HG03066 (cell line): Measurements from ENCODE around the gene SBF2.

Experiments used
- ATAC-seq: cut with Tn5 transposase; IDR thresholded peaks from one replicate; pipeline ENCODE4 v1.9.1; 2021; ENCODE audit warnings: low read depth; ENCODE audit not compliant: unreplicated experiment

SBF2 gene

GRCh38 chr11:10302744-10303557 is 8.9 kb upstream of the SBF2 start:
- no peak for ATAC-seq

DNA sequence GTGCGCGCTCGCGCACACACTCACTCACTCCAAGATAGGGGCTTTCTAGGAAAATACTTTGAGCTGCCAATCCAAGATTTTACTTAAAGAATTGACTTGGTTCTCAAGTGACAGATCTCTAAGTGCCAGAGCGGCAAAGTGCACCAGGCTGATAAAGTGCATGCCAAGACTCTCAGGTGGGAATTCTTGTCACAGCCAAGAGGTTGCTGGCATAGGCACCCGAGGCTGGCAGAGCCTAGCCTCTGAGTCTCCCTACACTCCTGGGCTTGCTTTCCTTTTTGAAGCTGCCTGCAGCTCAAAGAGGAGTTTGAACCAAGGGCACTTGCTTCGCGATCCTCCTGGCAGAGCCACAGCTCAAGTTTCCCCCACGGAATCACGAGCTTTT is 8.3 kb upstream of the SBF2 start:
- no peak for ATAC-seq

DNA sequence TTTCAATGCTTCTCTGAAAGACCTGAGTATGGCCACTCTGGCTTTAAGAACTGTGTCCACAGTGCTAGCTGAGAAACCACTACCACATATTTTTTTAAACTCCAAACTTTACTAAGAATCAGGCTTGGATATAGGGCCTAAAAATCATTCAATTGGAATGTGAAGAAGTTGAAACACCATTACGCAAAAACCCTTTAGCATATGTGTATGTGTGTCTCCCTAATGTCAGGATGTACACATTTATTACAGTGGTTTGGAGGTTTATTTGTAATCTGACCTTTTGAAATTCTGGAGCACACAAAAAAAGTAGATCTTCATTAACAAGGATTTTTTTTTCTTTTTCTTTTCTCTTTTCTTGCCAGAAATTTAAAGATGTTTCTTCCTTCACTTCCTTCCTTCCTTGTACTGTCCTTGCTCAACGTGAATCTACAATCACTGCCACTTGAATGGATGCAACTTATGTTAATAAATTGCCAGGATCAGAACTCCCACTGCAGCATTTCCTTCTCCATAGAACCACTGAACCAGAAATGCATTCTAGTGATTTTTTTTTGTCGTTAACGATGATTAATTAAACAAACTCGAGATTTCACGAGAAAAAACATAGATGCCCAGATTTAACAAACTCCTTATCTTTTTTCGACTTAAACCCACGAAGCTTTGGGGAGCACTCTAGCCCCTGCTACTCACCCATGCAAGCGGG is 7.8 kb upstream of the SBF2 start:
- no peak for ATAC-seq

GRCh38 chr11:10298342-10298741 is 4.3 kb upstream of the SBF2 start:
- peak; percentile 88 for ATAC-seq

- ATAC-seq, result no peak
Observed at GRCh38 chr11:10295064-10295901, 1.3 kb upstream of the SBF2 start.

GRCh38 chr11:10294290-10294953 is 403 bp upstream of the SBF2 start:
- no peak for ATAC-seq

DNA sequence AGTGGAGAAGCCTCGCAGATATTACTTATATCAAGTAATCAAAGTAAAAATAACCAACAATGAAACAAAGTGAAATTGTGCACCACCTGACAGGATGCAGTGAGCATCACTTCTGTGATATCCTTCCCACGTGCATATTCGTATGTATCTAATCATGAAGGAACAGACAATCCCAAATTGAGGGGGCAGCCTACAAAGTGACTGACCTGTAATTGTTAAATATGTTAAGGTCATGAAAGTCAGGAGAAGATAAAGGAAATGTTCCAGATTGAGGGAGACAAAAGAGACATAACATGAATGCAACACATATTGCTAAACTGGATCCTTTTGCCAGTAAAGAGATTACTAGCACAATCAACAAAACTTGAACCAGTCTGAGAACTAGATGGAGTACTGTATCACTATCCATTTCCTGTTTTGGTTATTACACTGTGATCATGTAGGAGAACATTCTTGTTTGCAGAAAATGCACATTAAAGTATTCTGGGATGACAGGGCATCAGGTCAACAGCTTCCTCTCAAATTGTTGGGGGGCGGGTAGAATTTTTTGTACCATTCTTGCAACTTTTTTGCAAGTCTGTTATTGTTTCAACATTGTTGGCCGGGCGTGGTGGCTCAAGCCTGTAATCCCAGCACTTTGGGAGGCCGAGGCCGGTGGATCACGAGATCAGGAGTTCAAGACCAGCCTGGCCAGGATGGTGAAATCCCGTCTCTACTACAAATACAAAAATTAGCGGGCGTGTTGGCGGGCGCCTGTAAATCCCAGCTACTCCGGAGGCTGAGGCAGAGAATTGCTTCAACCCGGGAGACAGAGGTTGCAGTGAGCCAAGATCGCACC is 2.0 kb downstream of the SBF2 start:
- no peak for ATAC-seq

GRCh38 chr11:10289765-10290380 is 4.1 kb downstream of the SBF2 start:
- no peak for ATAC-seq

DNA sequence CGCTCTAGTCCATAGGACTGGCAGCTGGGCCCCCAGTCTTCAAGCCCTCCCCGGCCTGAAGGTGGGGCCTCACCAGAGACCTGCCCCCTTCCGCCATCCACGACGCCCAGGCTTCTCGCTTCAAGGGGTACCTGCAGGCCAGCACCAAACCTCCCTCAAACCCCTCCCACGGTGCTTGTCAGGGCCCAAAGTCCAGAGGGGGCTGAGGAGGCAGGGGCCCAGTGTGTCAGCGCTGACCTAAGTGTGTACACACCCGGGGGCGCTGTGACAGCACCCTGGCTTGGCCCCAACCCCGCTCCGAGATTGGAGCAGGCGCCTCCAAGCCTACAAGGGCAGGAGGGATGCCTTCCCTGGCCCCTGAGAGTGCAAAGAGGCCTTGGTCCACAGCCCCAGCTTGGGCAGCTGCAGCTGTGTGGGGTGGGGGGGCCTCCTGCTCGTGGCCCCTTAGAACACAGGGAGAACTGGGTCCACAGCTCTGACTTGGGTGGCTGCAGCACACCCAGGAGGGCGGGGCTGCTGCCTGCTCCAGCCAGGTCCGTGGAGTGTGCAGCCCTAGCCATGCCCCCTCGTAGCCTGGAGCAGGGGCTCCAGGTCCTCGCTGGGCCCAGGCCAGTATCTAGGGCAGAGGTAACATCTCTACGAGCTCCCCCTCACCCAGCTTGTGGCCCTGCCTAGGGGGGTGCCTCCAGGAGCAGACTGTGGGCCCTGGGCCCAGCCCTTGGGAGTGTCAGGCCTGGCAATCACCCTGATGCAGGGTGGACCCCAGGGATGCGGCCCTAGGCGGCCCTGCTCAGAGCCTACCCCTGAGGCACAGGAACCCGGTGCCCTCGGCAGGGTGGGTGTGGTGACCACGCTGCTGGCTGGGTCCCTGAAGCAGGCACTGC is 4.9 kb downstream of the SBF2 start:
- no peak for ATAC-seq

GRCh38 chr11:10287766-10288715 is 6.0 kb downstream of the SBF2 start:
- no peak for ATAC-seq

- no peak for ATAC-seq
Observed at GRCh38 chr11:10287140-10287539, 6.9 kb downstream of the SBF2 start.

DNA sequence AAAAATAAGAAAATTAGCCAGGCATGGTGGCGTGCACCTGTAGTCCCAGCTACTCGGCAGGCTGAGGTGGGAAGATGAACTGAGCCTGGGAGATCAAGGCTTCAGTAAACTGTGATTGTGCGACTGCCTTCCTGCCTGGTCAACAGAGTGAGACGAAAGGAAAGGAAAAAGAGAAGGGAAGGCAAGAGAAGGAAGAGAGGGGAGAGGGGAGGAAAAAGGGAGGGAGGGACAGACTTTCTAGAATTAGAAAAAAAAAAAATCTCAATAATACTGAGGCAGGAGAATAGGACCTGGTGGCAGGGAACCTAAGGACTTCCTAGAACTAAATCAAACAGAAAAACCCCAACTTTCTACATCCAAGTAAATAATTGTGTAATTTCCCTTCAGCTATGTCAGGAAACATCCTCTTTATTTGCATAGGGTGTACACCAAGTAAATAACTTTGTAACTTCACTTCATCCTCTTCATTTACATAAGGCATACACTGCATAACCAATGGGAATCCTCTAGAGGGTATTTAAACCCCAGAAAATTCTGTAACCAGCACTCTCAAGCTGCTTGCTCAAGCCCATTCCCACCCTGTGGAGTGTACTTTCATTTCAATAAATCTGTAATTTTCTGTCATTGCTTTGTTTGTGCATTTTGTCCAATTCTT is 8.7 kb downstream of the SBF2 start:
- ATAC-seq, result no peak

- no peak for ATAC-seq
Observed at GRCh38 chr11:10283991-10284390, 10.0 kb downstream of the SBF2 start.

DNA sequence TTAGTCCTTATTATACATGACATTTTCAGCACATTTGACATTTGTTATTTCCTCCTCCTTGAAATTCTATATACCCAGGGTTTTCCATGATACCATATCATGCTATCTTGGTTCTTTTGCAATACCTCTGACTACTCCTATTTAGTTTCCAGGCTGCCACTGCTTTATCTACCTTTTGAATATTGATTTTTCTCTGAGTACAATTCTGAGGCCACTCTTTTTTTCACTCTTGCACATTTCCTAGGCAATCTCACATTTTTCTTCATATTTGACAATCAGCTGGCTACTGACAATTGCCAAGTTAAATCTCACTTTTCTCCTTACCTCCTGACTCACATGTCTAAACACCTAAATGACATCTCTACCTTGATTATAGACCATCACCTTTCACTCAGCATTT is 11.9 kb downstream of the SBF2 start:
- ATAC-seq, result no peak

GRCh38 chr11:10275714-10276113 is 18.3 kb downstream of the SBF2 start:
- no peak for ATAC-seq

DNA sequence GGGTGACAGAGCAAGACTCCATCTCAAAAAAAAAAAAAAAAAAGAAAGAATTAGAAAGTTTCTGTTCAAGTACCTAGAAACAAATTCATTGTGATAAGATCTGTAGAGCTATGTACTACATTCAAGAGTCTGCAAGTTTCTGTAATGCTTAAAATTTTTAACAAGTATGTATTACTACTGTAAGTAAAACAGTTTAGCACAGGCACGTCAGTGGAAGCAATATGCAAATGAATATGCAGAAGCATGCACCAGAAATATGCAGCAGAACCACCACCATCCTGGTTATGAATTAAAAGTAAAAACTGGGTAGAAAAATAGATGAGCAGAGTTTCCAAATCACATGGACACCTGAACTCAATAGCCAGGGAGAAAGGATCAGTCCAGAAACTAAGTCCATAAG is 19.3 kb downstream of the SBF2 start:
- ATAC-seq, result no peak

- ATAC-seq, result no peak
Observed at GRCh38 chr11:10273738-10274137, 20.3 kb downstream of the SBF2 start.
